Activated CD4-positive, alpha-beta T cell treated with anti-CD3 and anti-CD28 coated beads for 36 hours (primary cell): ENCODE measurements around the gene F10. TPM values are rescaled to one million over a fixed set of nuclear protein-coding genes. Genes with fewer than 3 reads are reported as not detected.
A peak's percentile ranks its signal among the peaks of the same experiment; 100 is the strongest.

ENCODE experiments used
- ATAC-seq: fragments of 200-7000 bp; cut with Tn5 transposase; one replicate; pipeline ENCODE4 v1.10.0; 2021; ENCODE audit warnings: mild to moderate bottlenecking, moderate library complexity
- CTCF ChIA-PET: fragments of 350-600 bp; sonication (Branson Sonifier 250); formaldehyde crosslinking; loops from one replicate; lab custom pipeline; 2021; ENCODE audit warnings: antibody characterized with exemption; lab: Charles Lee
- POLR2A ChIA-PET: fragments of 350-600 bp; sonication (Branson Sonifier 250); formaldehyde crosslinking; loops from one replicate; lab custom pipeline; 2021; ENCODE audit warnings: antibody characterized with exemption, inconsistent platforms; lab: Charles Lee
- DNase-seq: peaks from one replicate; pipeline ENCODE4 v3.0.0-alpha.2; 2020
- H3K27ac Mint-ChIP-seq: one replicate; pipeline ENCODE4 v1.8.0; 2021; ENCODE audit warnings: mixed read lengths
- H3K27me3 Mint-ChIP-seq: one replicate; pipeline ENCODE4 v1.8.0; 2021; ENCODE audit warnings: mixed read lengths
- H3K36me3 Mint-ChIP-seq: one replicate; pipeline ENCODE4 v1.8.0; 2021; ENCODE audit warnings: low read depth, mixed read lengths
- H3K4me1 Mint-ChIP-seq: one replicate; pipeline ENCODE4 v1.8.0; 2021; ENCODE audit warnings: mixed read lengths
- H3K4me3 Mint-ChIP-seq: one replicate; pipeline ENCODE4 v1.8.0; 2021; ENCODE audit warnings: mild to moderate bottlenecking, moderate library complexity, mixed read lengths
- H3K9me3 Mint-ChIP-seq: one replicate; pipeline ENCODE4 v1.8.0; 2021; ENCODE audit warnings: low read depth, mixed read lengths
- intact Hi-C, 2 experiments: fragments of 100-400 bp; cut with DNase I in 1 of 2; cut with micrococcal nuclease in 1 of 2; formaldehyde crosslinking; loops; one replicate each; pipeline versions ENCODE4 v1.14.2 to v1.15.1; 2022 to 2024; cut with DNase I, micrococcal nuclease
- total RNA-seq, 2 experiments: library from RNA; stranded (reverse); gene quantifications; one replicate each; pipeline ENCODE4 v1.2.3, GENCODE V29; 2021

F10 gene
- total RNA-seq, 2 experiments from 2014 or later, result not detected

- peaks cover 27% of the 10 kb centered on the region for H3K4me1 Mint-ChIP-seq
- H3K27ac Mint-ChIP-seq, result no peak overlapping the region
- peaks cover 2% of the 10 kb centered on the region for H3K36me3 Mint-ChIP-seq
- ChIA-PET CTCF (no interaction called here), POLR2A (no interaction called here)
- H3K9me3 Mint-ChIP-seq, result peaks cover 2% of the 10 kb centered on the region
- no peak for ATAC-seq
- DNase-seq, result no peak
- H3K4me3 Mint-ChIP-seq, result no peak overlapping the region
- peaks cover 13% of the 10 kb centered on the region for H3K27me3 Mint-ChIP-seq
- intact Hi-C loops, result no loop called here
Observed at GRCh38 chr13:113148940-113149503, 26.4 kb downstream of the F10 start.

GRCh38 chr13:113149711-113150549, 27.3 kb downstream of the F10 start:
- Mint-ChIP-seq H3K9me3 (peaks cover 2% of the 10 kb centered on the region), H3K36me3 (peaks cover 2% of the 10 kb centered on the region), H3K27ac (no peak overlapping the region), H3K27me3 (peaks cover 13% of the 10 kb centered on the region), H3K4me1 (peaks cover 28% of the 10 kb centered on the region), H3K4me3 (no peak overlapping the region)
- POLR2A ChIA-PET, result no interaction called here
- no peak for ATAC-seq
- CTCF ChIA-PET, result no interaction called here
- DNase-seq, result no peak
- intact Hi-C loops, result loop anchor here (5.0 kb wide), 3 partner anchors 57 to 208 kb away; partner anchors contain the start of genes CUL4A (in 1 of the 2), LAMP1 (in 1 of the 2) and PCID2 (in 1 of the 2)

GRCh38 chr13:113150550-113151365, 28.2 kb downstream of the F10 start:
- Mint-ChIP-seq H3K36me3 (peaks cover 2% of the 10 kb centered on the region), H3K4me3 (no peak overlapping the region), H3K9me3 (peaks cover 5% of the 10 kb centered on the region), H3K27me3 (peaks cover 13% of the 10 kb centered on the region), H3K27ac (no peak overlapping the region), H3K4me1 (peaks cover 23% of the 10 kb centered on the region)
- CTCF ChIA-PET, result no interaction called here
- intact Hi-C loops, result loop anchor here (5.0 kb wide), 3 partner anchors 57 to 208 kb away; partner anchors contain the start of genes CUL4A (in 1 of the 2), LAMP1 (in 1 of the 2) and PCID2 (in 1 of the 2)
- POLR2A ChIA-PET, result no interaction called here
- DNase-seq, result no peak
- no peak for ATAC-seq

GRCh38 chr13:113151745-113152690, 29.4 kb downstream of the F10 start:
- DNase-seq, result peak; percentile 54
- Mint-ChIP-seq H3K27me3 (peaks cover 13% of the 10 kb centered on the region), H3K36me3 (peaks cover 2% of the 10 kb centered on the region), H3K4me3 (peak overlapping the region; percentile 67), H3K27ac (peak overlapping the region; percentile 70), H3K4me1 (peaks cover 17% of the 10 kb centered on the region), H3K9me3 (peaks cover 7% of the 10 kb centered on the region)
- POLR2A ChIA-PET, result no interaction called here
- intact Hi-C loops, result loop anchor here (5.0 kb wide), 3 partner anchors 55 to 210 kb away; partner anchors contain the start of genes CUL4A (in 1 of the 2), LAMP1 (in 1 of the 2) and PCID2 (in 1 of the 2)
- CTCF ChIA-PET, result no interaction called here
- peak; percentile 69 for ATAC-seq

- DNase-seq (no peak), ATAC-seq (no peak)
- H3K36me3 Mint-ChIP-seq, result peaks cover 2% of the 10 kb centered on the region
- intact Hi-C loops, result loop anchor here (5.0 kb wide), 3 partner anchors 55 to 210 kb away; partner anchors contain the start of genes CUL4A (in 1 of the 2), LAMP1 (in 1 of the 2) and PCID2 (in 1 of the 2)
- H3K27ac Mint-ChIP-seq, result peak overlapping the region; percentile 70
- ChIA-PET POLR2A (no interaction called here), CTCF (no interaction called here)
- peaks cover 17% of the 10 kb centered on the region for H3K4me1 Mint-ChIP-seq
- peaks cover 13% of the 10 kb centered on the region for H3K27me3 Mint-ChIP-seq
- H3K4me3 Mint-ChIP-seq, result peak overlapping the region; percentile 67
- H3K9me3 Mint-ChIP-seq, result peaks cover 7% of the 10 kb centered on the region
Observed at GRCh38 chr13:113152691-113152983, 30.0 kb downstream of the F10 start.

GRCh38 chr13:113152984-113153809, 30.6 kb downstream of the F10 start:
- ChIA-PET CTCF (interaction anchor here (0.6 kb wide), 1 partner anchor 144 kb away, joined by 3 read pairs; the partner anchor contains the start of gene LAMP1), POLR2A (no interaction called here)
- DNase-seq, result peak; percentile 34

GRCh38 chr13:113153810-113154748, 31.5 kb downstream of the F10 start:
- Mint-ChIP-seq H3K27me3 (peaks cover 13% of the 10 kb centered on the region), H3K9me3 (peaks cover 7% of the 10 kb centered on the region), H3K4me1 (peaks cover 17% of the 10 kb centered on the region), H3K36me3 (peaks cover 2% of the 10 kb centered on the region), H3K27ac (no peak overlapping the region), H3K4me3 (peak overlapping the region; percentile 67)
- ChIA-PET POLR2A (no interaction called here), CTCF (interaction anchor here (0.6 kb wide), 1 partner anchor 143 kb away, joined by 3 read pairs; the partner anchor contains the start of gene LAMP1)
- ATAC-seq (peak; percentile 72), DNase-seq (peak; percentile 80)
- intact Hi-C loops, result loop anchor here (1.0 to 5.0 kb wide), 4 partner anchors 53 to 212 kb away; partner anchors contain the start of genes CUL4A (in 2 of the 2), LAMP1 (in 1 of the 2) and PCID2 (in 1 of the 2)

More at GRCh38 chr13:113152984-113153809, 30.6 kb downstream of the F10 start:
- peaks cover 7% of the 10 kb centered on the region for H3K9me3 Mint-ChIP-seq
- intact Hi-C loops, result loop anchor here (5.0 kb wide), 3 partner anchors 54 to 211 kb away; partner anchors contain the start of genes CUL4A (in 1 of the 2), LAMP1 (in 1 of the 2) and PCID2 (in 1 of the 2)
- H3K4me1 Mint-ChIP-seq, result peaks cover 17% of the 10 kb centered on the region
- peak overlapping the region; percentile 67 for H3K4me3 Mint-ChIP-seq
- peak overlapping the region; percentile 70 for H3K27ac Mint-ChIP-seq
- ATAC-seq, result peak; percentile 21
- peaks cover 2% of the 10 kb centered on the region for H3K36me3 Mint-ChIP-seq
- peaks cover 13% of the 10 kb centered on the region for H3K27me3 Mint-ChIP-seq

- intact Hi-C loops, result no loop called here
- CTCF ChIA-PET, result interaction anchor here (1.1 kb wide), 2 partner anchors 9 to 24 kb away, joined by 3 read pairs; no protein-coding TSS in a partner anchor
- peaks cover 7% of the 10 kb centered on the region for H3K9me3 Mint-ChIP-seq
- peaks cover 13% of the 10 kb centered on the region for H3K27me3 Mint-ChIP-seq
- peaks cover 17% of the 10 kb centered on the region for H3K4me1 Mint-ChIP-seq
- peaks cover 2% of the 10 kb centered on the region for H3K36me3 Mint-ChIP-seq
- no peak overlapping the region for H3K27ac Mint-ChIP-seq
- no peak for ATAC-seq
- no peak for DNase-seq
- POLR2A ChIA-PET, result no interaction called here
- H3K4me3 Mint-ChIP-seq, result no peak overlapping the region
Observed at GRCh38 chr13:113155201-113155600, 32.6 kb downstream of the F10 start.
